PC-3 (cell line): Measurements from ENCODE around the gene CLTA.

Source experiments
- CTCF ChIP-seq: fragments of 300-600 bp; sonication (generic); conservative IDR thresholded peaks from 2 replicates; pipeline ENCODE4 v1.5.1; 2017; ENCODE audit warnings: antibody characterized with exemption, low read depth, mild to moderate bottlenecking, low read length
- EZH2 ChIP-seq: fragments of 300-600 bp; sonication (generic); IDR thresholded peaks from one replicate; pipeline ENCODE4 v1.6.1; 2017; ENCODE audit warnings: antibody characterized with exemption, mild to moderate bottlenecking, low read length; ENCODE audit not compliant: unreplicated experiment

GRCh38 chr9:36191686-36192085 lies 965 bp downstream of the CLTA start:
- TF ChIP-seq EZH2 (no peak), CTCF (no peak)
